Subcutaneous abdominal adipose tissue (tissue), 5 donors: ENCODE results near the gene GMDS.
A peak's percentile ranks its signal among the peaks of the same experiment; 100 is the strongest.

ENCODE experiments used
- H3K27ac ChIP-seq: one replicate; pipeline ENCODE4 v1.7.0; 2013; ENCODE audit warnings: low read depth, mild to moderate bottlenecking, inconsistent platforms, low read length, moderate library complexity
- H3K27me3 ChIP-seq, 5 donors: one replicate each; pipeline ENCODE4 v1.7.0; 2013; ENCODE audit warnings: low read length in 5 of 5, inconsistent platforms in 1 of 5; ENCODE audit not compliant: control insufficient read depth in 5 of 5, insufficient read depth in 4 of 5
- H3K36me3 ChIP-seq, 5 donors: one replicate each; pipeline ENCODE4 v1.7.0; 2013; ENCODE audit warnings: low read length in 5 of 5; ENCODE audit not compliant: control insufficient read depth in 5 of 5, insufficient read depth in 5 of 5
- H3K4me1 ChIP-seq, 5 donors: one replicate each; pipeline ENCODE4 v1.7.0; 2013; ENCODE audit warnings: low read length in 5 of 5, mild to moderate bottlenecking in 3 of 5, moderate library complexity in 1 of 5; ENCODE audit not compliant: control insufficient read depth in 5 of 5, insufficient read depth in 5 of 5
- H3K4me3 ChIP-seq, 5 donors: one replicate each; pipeline ENCODE4 v1.7.0; 2013; ENCODE audit warnings: low read length in 5 of 5, low read depth in 1 of 5
- H3K9ac ChIP-seq, 5 donors: one replicate each; pipeline ENCODE4 v1.7.0; 2013; ENCODE audit warnings: low read length in 5 of 5, mild to moderate bottlenecking in 4 of 5, moderate library complexity in 3 of 5
- H3K9me3 ChIP-seq, 5 donors: one replicate each; pipeline ENCODE4 v1.7.0; 2013; ENCODE audit warnings: low read length in 5 of 5; ENCODE audit not compliant: control insufficient read depth in 5 of 5
- donor health status: healthy.
- donor health status: healthy.
- donor health status: healthy.
- donor health status: healthy.
- donor health status: healthy.

Gene GMDS

GRCh38 chr6:1636971-1637871, 608.2 kb downstream of the GMDS start:
- Histone ChIP-seq H3K4me3 (no peak overlapping the region), H3K36me3 (no peaks in the 10 kb centered on the region), H3K27ac (no peak overlapping the region), H3K9ac (no peak overlapping the region), H3K9me3 (no peaks in the 10 kb centered on the region), H3K4me1 (peaks cover 0 to 18% (median 0%) of the 10 kb centered on the region in 5 donors), H3K27me3 (no peaks in the 10 kb centered on the region)

- Histone ChIP-seq H3K9ac (no peak overlapping the region), H3K27ac (no peak overlapping the region), H3K4me1 (peaks cover 0 to 18% (median 0%) of the 10 kb centered on the region in 5 donors), H3K36me3 (no peaks in the 10 kb centered on the region), H3K9me3 (no peaks in the 10 kb centered on the region), H3K4me3 (no peak overlapping the region), H3K27me3 (no peaks in the 10 kb centered on the region)
Observed at GRCh38 chr6:1636272-1636825, 609.1 kb downstream of the GMDS start.

- peak overlapping the region in 1 of 5 donors; percentile 5 for H3K4me3 ChIP-seq
- no peaks in the 10 kb centered on the region for H3K36me3 ChIP-seq
- H3K27ac ChIP-seq, result no peak overlapping the region
- no peaks in the 10 kb centered on the region for H3K9me3 ChIP-seq
- H3K27me3 ChIP-seq, result no peaks in the 10 kb centered on the region
- H3K9ac ChIP-seq, result no peak overlapping the region
- peaks cover 0 to 18% (median 0%) of the 10 kb centered on the region in 5 donors for H3K4me1 ChIP-seq
Observed at GRCh38 chr6:1635305-1636010, 609.9 kb downstream of the GMDS start.

GRCh38 chr6:1634081-1634480, 611.3 kb downstream of the GMDS start:
- Histone ChIP-seq H3K9me3 (no peaks in the 10 kb centered on the region), H3K4me3 (no peak overlapping the region), H3K9ac (no peak overlapping the region), H3K36me3 (no peaks in the 10 kb centered on the region), H3K4me1 (peaks cover 0 to 18% (median 0%) of the 10 kb centered on the region in 5 donors), H3K27me3 (no peaks in the 10 kb centered on the region), H3K27ac (no peak overlapping the region)

- Histone ChIP-seq H3K9ac (no peak overlapping the region), H3K9me3 (no peaks in the 10 kb centered on the region), H3K4me3 (no peak overlapping the region), H3K36me3 (no peaks in the 10 kb centered on the region), H3K4me1 (peaks cover 0 to 18% (median 0%) of the 10 kb centered on the region in 5 donors), H3K27ac (no peak overlapping the region), H3K27me3 (no peaks in the 10 kb centered on the region)
Observed at GRCh38 chr6:1633366-1634021, 611.9 kb downstream of the GMDS start.

GRCh38 chr6:1631251-1631650, 614.2 kb downstream of the GMDS start:
- no peaks in the 10 kb centered on the region for H3K9me3 ChIP-seq
- H3K4me3 ChIP-seq, result no peak overlapping the region
- no peak overlapping the region for H3K9ac ChIP-seq
- H3K27me3 ChIP-seq, result peaks cover 0 to 15% (median 12%) of the 10 kb centered on the region in 5 donors
- no peaks in the 10 kb centered on the region for H3K36me3 ChIP-seq
- H3K27ac ChIP-seq, result no peak overlapping the region
- H3K4me1 ChIP-seq, result peaks cover 0 to 18% (median 0%) of the 10 kb centered on the region in 5 donors

GRCh38 chr6:1630771-1631217, 614.6 kb downstream of the GMDS start:
- Histone ChIP-seq H3K9me3 (no peaks in the 10 kb centered on the region), H3K4me1 (peaks cover 0 to 18% (median 0%) of the 10 kb centered on the region in 5 donors), H3K36me3 (no peaks in the 10 kb centered on the region), H3K27ac (no peak overlapping the region), H3K27me3 (peaks cover 0 to 17% (median 15%) of the 10 kb centered on the region in 5 donors), H3K9ac (no peak overlapping the region), H3K4me3 (no peak overlapping the region)

GRCh38 chr6:1630212-1630770, 615.1 kb downstream of the GMDS start:
- H3K27ac ChIP-seq, result no peak overlapping the region
- no peak overlapping the region for H3K9ac ChIP-seq
- H3K36me3 ChIP-seq, result no peaks in the 10 kb centered on the region
- H3K27me3 ChIP-seq, result peaks cover 0 to 20% (median 18%) of the 10 kb centered on the region in 5 donors
- no peak overlapping the region for H3K4me3 ChIP-seq
- H3K9me3 ChIP-seq, result no peaks in the 10 kb centered on the region
- peaks cover 0 to 17% (median 3%) of the 10 kb centered on the region in 5 donors for H3K4me1 ChIP-seq

- Histone ChIP-seq H3K4me3 (no peak overlapping the region), H3K9ac (no peak overlapping the region), H3K27me3 (peaks cover 0 to 24% (median 21%) of the 10 kb centered on the region in 5 donors), H3K36me3 (no peaks in the 10 kb centered on the region), H3K9me3 (no peaks in the 10 kb centered on the region), H3K27ac (no peak overlapping the region), H3K4me1 (peaks cover 0 to 16% (median 13%) of the 10 kb centered on the region in 5 donors)
Observed at GRCh38 chr6:1629316-1629715, 616.1 kb downstream of the GMDS start.
